Stomach (tissue), 4 donors: ENCODE results near the gene SERPINA4.
A peak's percentile ranks its signal among the peaks of the same experiment; 100 is the strongest.

ENCODE experiments used
- EP300 ChIP-seq: sonication (generic); formaldehyde crosslinking; IDR thresholded peaks from one replicate; pipeline ENCODE4 v1.6.1; 2017; ENCODE audit warnings: antibody characterized with exemption
- POLR2AphosphoS5 ChIP-seq, 3 donors: sonication (generic); formaldehyde crosslinking; IDR thresholded peaks; one replicate each; pipeline ENCODE4 v1.6.1; 2016; ENCODE audit warnings: antibody characterized with exemption in 3 of 3
- TF ChIP-seq, protein P1 (sequence below), 7 experiments: fragments of 450-650 bp in 4 of 7; fragments of 200-600 bp in 3 of 7; sonication (generic) in 3 of 7; IDR thresholded peaks; one replicate each; pipeline ENCODE4 v1.5.1; 2016 to 2019; ENCODE audit warnings: antibody characterized with exemption in 7 of 7, control low read depth in 2 of 7, mild to moderate bottlenecking in 1 of 7

DNA sequence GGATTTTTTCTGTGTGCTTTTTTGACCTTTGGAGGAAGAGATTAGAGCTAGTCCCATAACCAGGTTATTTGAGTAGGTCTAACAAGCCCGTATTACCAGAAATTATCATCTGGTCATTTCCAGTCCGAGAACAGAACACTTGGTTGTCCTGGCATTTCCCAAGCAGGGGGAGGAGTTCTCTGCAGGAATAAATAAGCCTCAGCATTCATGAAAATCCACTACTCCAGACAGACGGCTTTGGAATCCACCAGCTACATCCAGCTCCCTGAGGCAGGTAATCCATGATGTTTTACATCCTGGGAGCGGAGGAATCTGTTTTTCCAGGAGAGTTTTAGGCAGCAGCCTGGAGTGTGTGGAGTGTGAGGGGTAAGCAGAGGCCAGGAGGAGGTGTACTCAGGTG lies 50.9 kb downstream of the SERPINA4 start, which contains the start of gene SERPINA3:
- TF ChIP-seq EP300 (no peak), POLR2AphosphoS5 (IDR thresholded peaks at IDR 0.05) (peak in 2 of 3 donors; percentile 18 to 84)
- TF ChIP-seq, protein P1, sequence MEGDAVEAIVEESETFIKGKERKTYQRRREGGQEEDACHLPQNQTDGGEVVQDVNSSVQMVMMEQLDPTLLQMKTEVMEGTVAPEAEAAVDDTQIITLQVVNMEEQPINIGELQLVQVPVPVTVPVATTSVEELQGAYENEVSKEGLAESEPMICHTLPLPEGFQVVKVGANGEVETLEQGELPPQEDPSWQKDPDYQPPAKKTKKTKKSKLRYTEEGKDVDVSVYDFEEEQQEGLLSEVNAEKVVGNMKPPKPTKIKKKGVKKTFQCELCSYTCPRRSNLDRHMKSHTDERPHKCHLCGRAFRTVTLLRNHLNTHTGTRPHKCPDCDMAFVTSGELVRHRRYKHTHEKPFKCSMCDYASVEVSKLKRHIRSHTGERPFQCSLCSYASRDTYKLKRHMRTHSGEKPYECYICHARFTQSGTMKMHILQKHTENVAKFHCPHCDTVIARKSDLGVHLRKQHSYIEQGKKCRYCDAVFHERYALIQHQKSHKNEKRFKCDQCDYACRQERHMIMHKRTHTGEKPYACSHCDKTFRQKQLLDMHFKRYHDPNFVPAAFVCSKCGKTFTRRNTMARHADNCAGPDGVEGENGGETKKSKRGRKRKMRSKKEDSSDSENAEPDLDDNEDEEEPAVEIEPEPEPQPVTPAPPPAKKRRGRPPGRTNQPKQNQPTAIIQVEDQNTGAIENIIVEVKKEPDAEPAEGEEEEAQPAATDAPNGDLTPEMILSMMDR (IDR thresholded peaks at IDR 0.05): no peak
